WTC11 (cell line): Measurements from ENCODE around the gene ODAD3. TPM values are rescaled to one million over a fixed set of nuclear protein-coding genes. Genes with fewer than 3 reads are reported as not detected.

Experiments
- ATAC-seq: fragments of 200-7000 bp; cut with Tn5 transposase; 2 replicates; pipeline ENCODE4 v1.10.0; 2021; ENCODE audit warnings: mild to moderate bottlenecking, moderate library complexity
- CTCF ChIA-PET: fragments of 300-600 bp; sonication (Branson Sonifier 250); formaldehyde crosslinking; loops from one replicate; lab custom pipeline; 2021; ENCODE audit warnings: antibody characterized with exemption; lab: Charles Lee
- POLR2A ChIA-PET: fragments of 350-600 bp; sonication (Branson Sonifier 250); formaldehyde crosslinking; loops from one replicate; lab custom pipeline; 2021; ENCODE audit warnings: antibody characterized with exemption; lab: Charles Lee
- DNase-seq: peaks from one replicate; pipeline ENCODE4 v3.0.0; 2021; ENCODE audit warnings: low spot score
- H3K27ac Mint-ChIP-seq: 2 replicates; pipeline ENCODE4 v1.8.0; 2021; ENCODE audit warnings: mixed read lengths
- H3K27me3 Mint-ChIP-seq: 2 replicates; pipeline ENCODE4 v1.8.0; 2021; ENCODE audit warnings: low read depth, mild to moderate bottlenecking, moderate library complexity, mixed read lengths
- H3K36me3 Mint-ChIP-seq: 2 replicates; pipeline ENCODE4 v1.8.0; 2021; ENCODE audit warnings: mixed read lengths
- H3K4me1 Mint-ChIP-seq: 2 replicates; pipeline ENCODE4 v1.8.0; 2022; ENCODE audit warnings: mixed read lengths
- H3K4me3 Mint-ChIP-seq: 2 replicates; pipeline ENCODE4 v1.8.0; 2021; ENCODE audit warnings: mild to moderate bottlenecking, moderate library complexity, mixed read lengths
- H3K9me3 Mint-ChIP-seq: 2 replicates; pipeline ENCODE4 v1.8.0; 2021; ENCODE audit warnings: mixed read lengths
- ATF1 ChIP-seq: sonication (generic); formaldehyde crosslinking; IDR thresholded peaks from 2 replicates; pipeline ENCODE4 v1.8.1; 2023; ENCODE audit warnings: mild to moderate bottlenecking, moderate library complexity, missing genetic modification reagents
- CREM ChIP-seq: sonication (generic); formaldehyde crosslinking; IDR thresholded peaks from 2 replicates; pipeline ENCODE4 v1.8.1; 2022; ENCODE audit warnings: mild to moderate bottlenecking, missing genetic modification reagents, moderate library complexity
- EMX1 ChIP-seq: fragments of 250-450 bp; sonication (Bioruptor Pico); IDR thresholded peaks from 2 replicates; pipeline ENCODE4 v1.8.0; 2021; ENCODE audit warnings: mild to moderate bottlenecking
- ETV6 ChIP-seq: sonication (generic); formaldehyde crosslinking; IDR thresholded peaks from 2 replicates; pipeline ENCODE4 v1.8.1; 2022; ENCODE audit warnings: mild to moderate bottlenecking, missing genetic modification reagents
- FOXP1 ChIP-seq: sonication (generic); formaldehyde crosslinking; IDR thresholded peaks from 2 replicates; pipeline ENCODE4 v1.8.0; 2022; ENCODE audit warnings: missing genetic modification reagents, mild to moderate bottlenecking, moderate library complexity, borderline replicate concordance
- JUN ChIP-seq: sonication (generic); formaldehyde crosslinking; IDR thresholded peaks from 2 replicates; pipeline ENCODE4 v1.8.0; 2023; ENCODE audit warnings: mild to moderate bottlenecking, missing genetic modification reagents
- MXD4 ChIP-seq: fragments of 250-450 bp; sonication (Bioruptor Pico); IDR thresholded peaks from 2 replicates; pipeline ENCODE4 v1.8.0; 2021; ENCODE audit warnings: mild to moderate bottlenecking, moderate library complexity, borderline replicate concordance
- MYBL2 ChIP-seq: sonication (generic); formaldehyde crosslinking; IDR thresholded peaks from 2 replicates; pipeline ENCODE4 v1.8.1; 2023; ENCODE audit warnings: mild to moderate bottlenecking, moderate library complexity, missing genetic modification reagents
- NFATC4 ChIP-seq: fragments of 250-450 bp; sonication (Bioruptor Pico); IDR thresholded peaks from 2 replicates; pipeline ENCODE4 v1.9.0; 2021; ENCODE audit warnings: mild to moderate bottlenecking
- NFE2L1 ChIP-seq: sonication (generic); formaldehyde crosslinking; IDR thresholded peaks from 2 replicates; pipeline ENCODE4 v1.8.1; 2023; ENCODE audit warnings: missing genetic modification reagents
- NFYB ChIP-seq: sonication (generic); formaldehyde crosslinking; conservative IDR thresholded peaks from 2 replicates; pipeline ENCODE4 v1.8.0; 2022; ENCODE audit warnings: low read depth, missing genetic modification reagents
- PRRX2 ChIP-seq: fragments of 250-450 bp; sonication (Bioruptor Pico); IDR thresholded peaks from 2 replicates; pipeline ENCODE4 v1.8.0; 2021; ENCODE audit warnings: mild to moderate bottlenecking
- SOX15 ChIP-seq: fragments of 250-450 bp; sonication (Bioruptor Pico); IDR thresholded peaks from 2 replicates; pipeline ENCODE4 v1.9.0; 2021; ENCODE audit warnings: mild to moderate bottlenecking
- TEAD1 ChIP-seq: sonication (generic); formaldehyde crosslinking; IDR thresholded peaks from 2 replicates; pipeline ENCODE4 v1.8.0; 2022; ENCODE audit warnings: mild to moderate bottlenecking, missing genetic modification reagents
- ZBTB21 ChIP-seq: sonication (generic); formaldehyde crosslinking; IDR thresholded peaks from 2 replicates; pipeline ENCODE4 v1.8.1; 2023; ENCODE audit warnings: mild to moderate bottlenecking, missing genetic modification reagents, borderline replicate concordance
- ZNF219 ChIP-seq: sonication (generic); formaldehyde crosslinking; IDR thresholded peaks from 2 replicates; pipeline ENCODE4 v1.8.0; 2023; ENCODE audit warnings: missing genetic modification reagents, mild to moderate bottlenecking, borderline replicate concordance
- total RNA-seq: library from RNA; stranded (reverse); gene quantifications from 3 replicates; pipeline ENCODE4 v1.2.3, GENCODE V29; 2021
- TF ChIP-seq, protein P1 (sequence below): fragments of 250-450 bp; sonication (Bioruptor Pico); conservative IDR thresholded peaks from 2 replicates; pipeline ENCODE4 v1.9.0; 2021; ENCODE audit warnings: mild to moderate bottlenecking
- TF ChIP-seq, protein P2 (sequence below): sonication (generic); formaldehyde crosslinking; IDR thresholded peaks from 2 replicates; pipeline ENCODE4 v1.8.1; 2023; ENCODE audit warnings: mild to moderate bottlenecking, moderate library complexity, missing genetic modification reagents
- TF ChIP-seq, protein P3 (sequence below): sonication (generic); formaldehyde crosslinking; IDR thresholded peaks from 2 replicates; pipeline ENCODE4 v1.8.0; 2022; ENCODE audit warnings: mild to moderate bottlenecking, missing genetic modification reagents
- TF ChIP-seq, protein P4 (sequence below): sonication (generic); formaldehyde crosslinking; IDR thresholded peaks from 2 replicates; pipeline ENCODE4 v1.8.1; 2022; ENCODE audit warnings: low read depth, missing genetic modification reagents, borderline replicate concordance
- TF ChIP-seq, protein P5 (sequence below): sonication (generic); formaldehyde crosslinking; IDR thresholded peaks from 2 replicates; pipeline ENCODE4 v1.8.1; 2023; ENCODE audit warnings: mild to moderate bottlenecking, missing genetic modification reagents, moderate library complexity

Gene ODAD3
- total RNA-seq, 1 experiment from 2014 or later: 4.1 TPM

DNA sequence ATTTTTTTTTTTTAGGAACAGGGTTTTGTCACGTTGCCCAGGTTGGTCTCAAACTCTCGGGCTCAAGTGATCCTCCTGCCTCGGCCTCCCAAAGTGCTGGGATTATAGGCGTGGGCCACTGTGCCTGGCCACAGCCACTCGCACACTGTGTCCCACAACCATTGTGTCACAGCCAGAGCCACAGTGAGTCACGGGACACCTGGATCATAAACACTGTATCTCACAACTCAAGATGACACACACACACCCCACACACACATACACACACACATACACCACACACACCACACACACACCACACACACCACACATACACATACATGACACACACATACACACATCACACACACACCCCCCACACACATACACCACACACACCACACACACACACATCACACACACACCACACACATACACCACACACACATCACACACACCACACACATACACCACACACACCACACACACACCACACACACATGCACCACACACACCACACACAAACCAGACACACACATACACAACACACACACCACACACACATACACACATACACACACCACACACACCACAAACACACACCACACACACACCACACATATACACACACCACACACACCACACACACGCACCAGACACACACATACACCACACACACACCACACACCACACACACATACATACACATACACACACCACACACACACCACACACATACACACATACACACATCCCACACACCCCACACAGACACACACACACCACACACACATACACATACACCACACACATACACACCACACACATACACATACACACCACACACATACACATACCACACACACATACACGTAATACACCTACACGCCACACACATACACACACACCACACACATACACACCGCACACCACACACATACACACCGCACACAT, 29.7 kb upstream of the ODAD3 start:
- Mint-ChIP-seq H3K4me3 (no peak overlapping the region), H3K36me3 (no peaks in the 10 kb centered on the region), H3K9me3 (no peaks in the 10 kb centered on the region), H3K4me1 (peaks cover 12% of the 10 kb centered on the region; the same call in 1 of the 2 replicates), H3K27me3 (no peaks in the 10 kb centered on the region), H3K27ac (no peak overlapping the region)
- POLR2A ChIA-PET: no interaction called here
- TF ChIP-seq CREM (CRISPR knock-in tag): no peak
- TF ChIP-seq, protein P1, sequence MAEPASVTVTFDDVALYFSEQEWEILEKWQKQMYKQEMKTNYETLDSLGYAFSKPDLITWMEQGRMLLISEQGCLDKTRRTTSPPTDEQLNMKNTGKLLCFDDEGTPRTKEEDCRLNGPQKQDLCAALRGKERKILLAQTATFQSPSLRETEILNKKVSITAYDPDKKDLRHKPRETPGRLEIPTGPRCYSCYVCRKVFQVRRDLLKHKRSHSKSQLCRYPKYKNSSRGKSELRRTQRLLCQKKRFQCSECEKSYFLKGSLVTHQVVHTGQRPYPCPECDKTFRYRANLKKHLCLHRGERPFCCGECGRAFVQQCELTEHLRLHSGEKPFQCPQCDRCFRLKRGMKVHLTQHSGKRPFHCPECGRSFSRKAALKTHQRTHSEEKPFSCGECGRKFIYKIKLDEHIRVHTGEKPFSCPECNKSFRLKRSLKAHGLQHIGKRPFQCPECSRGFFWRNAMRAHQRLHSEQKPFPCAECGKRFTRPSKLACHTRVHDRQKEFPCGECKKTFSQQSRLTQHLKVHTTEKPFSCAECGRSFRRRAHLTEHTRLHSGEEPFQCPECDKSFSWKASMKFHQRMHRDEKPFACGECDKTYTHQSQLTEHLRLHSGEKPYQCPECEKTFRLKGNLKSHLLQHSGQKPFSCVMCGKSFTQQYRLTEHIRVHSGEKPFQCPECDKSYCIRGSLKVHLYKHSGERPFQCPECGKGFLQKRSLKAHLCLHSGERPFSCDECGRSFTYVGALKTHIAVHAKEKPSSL (CRISPR knock-in tag): no peak
- no peak for TF ChIP-seq NFATC4
- no peak for TF ChIP-seq NFE2L1 (CRISPR knock-in tag)
- no peak for TF ChIP-seq ATF1
- TF ChIP-seq, protein P2, sequence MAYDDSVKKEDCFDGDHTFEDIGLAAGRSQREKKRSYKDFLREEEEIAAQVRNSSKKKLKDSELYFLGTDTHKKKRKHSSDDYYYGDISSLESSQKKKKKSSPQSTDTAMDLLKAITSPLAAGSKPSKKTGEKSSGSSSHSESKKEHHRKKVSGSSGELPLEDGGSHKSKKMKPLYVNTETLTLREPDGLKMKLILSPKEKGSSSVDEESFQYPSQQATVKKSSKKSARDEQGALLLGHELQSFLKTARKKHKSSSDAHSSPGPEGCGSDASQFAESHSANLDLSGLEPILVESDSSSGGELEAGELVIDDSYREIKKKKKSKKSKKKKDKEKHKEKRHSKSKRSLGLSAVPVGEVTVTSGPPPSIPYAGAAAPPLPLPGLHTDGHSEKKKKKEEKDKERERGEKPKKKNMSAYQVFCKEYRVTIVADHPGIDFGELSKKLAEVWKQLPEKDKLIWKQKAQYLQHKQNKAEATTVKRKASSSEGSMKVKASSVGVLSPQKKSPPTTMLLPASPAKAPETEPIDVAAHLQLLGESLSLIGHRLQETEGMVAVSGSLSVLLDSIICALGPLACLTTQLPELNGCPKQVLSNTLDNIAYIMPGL (CRISPR knock-in tag): no peak
- TF ChIP-seq FOXP1 (CRISPR knock-in tag): no peak
- no peak for TF ChIP-seq JUN
- no peak for TF ChIP-seq MYBL2 (CRISPR knock-in tag)
- TF ChIP-seq, protein P3, sequence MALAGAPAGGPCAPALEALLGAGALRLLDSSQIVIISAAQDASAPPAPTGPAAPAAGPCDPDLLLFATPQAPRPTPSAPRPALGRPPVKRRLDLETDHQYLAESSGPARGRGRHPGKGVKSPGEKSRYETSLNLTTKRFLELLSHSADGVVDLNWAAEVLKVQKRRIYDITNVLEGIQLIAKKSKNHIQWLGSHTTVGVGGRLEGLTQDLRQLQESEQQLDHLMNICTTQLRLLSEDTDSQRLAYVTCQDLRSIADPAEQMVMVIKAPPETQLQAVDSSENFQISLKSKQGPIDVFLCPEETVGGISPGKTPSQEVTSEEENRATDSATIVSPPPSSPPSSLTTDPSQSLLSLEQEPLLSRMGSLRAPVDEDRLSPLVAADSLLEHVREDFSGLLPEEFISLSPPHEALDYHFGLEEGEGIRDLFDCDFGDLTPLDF (CRISPR knock-in tag): no peak
- TF ChIP-seq, protein P4, sequence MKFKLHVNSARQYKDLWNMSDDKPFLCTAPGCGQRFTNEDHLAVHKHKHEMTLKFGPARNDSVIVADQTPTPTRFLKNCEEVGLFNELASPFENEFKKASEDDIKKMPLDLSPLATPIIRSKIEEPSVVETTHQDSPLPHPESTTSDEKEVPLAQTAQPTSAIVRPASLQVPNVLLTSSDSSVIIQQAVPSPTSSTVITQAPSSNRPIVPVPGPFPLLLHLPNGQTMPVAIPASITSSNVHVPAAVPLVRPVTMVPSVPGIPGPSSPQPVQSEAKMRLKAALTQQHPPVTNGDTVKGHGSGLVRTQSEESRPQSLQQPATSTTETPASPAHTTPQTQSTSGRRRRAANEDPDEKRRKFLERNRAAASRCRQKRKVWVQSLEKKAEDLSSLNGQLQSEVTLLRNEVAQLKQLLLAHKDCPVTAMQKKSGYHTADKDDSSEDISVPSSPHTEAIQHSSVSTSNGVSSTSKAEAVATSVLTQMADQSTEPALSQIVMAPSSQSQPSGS (CRISPR knock-in tag): no peak
- TF ChIP-seq MXD4: no peak
- TF ChIP-seq NFYB (CRISPR knock-in tag): no peak
- no peak for TF ChIP-seq EMX1 (CRISPR knock-in tag)
- TF ChIP-seq, protein P5, sequence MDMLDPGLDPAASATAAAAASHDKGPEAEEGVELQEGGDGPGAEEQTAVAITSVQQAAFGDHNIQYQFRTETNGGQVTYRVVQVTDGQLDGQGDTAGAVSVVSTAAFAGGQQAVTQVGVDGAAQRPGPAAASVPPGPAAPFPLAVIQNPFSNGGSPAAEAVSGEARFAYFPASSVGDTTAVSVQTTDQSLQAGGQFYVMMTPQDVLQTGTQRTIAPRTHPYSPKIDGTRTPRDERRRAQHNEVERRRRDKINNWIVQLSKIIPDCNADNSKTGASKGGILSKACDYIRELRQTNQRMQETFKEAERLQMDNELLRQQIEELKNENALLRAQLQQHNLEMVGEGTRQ (CRISPR knock-in tag): no peak
- CTCF ChIA-PET: interaction anchor here (0.6 kb wide), 2 partner anchors 171 to 1328 kb away, joined by 3 read pairs; no protein-coding TSS in a partner anchor
- DNase-seq: no peak
- no peak for ATAC-seq

DNA sequence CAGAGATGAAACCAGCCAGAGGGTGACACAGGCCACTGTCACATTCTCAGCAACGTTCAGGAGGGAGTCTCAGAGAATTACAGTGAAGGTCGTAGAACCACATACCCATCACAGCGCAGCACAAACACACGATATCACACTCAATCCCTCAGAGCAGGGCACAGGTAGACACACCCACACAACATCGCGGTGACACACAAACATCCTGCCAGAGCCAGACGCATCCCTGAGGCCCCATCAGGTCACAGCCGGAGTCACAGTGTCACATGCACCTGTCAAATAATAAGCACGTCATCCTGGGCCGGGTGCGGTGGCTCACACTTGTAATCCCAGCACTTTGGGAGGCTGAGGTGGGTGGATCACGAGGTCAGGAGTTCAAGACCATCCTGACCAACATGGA, 28.5 kb upstream of the ODAD3 start:
- no peaks in the 10 kb centered on the region for H3K27me3 Mint-ChIP-seq
- no peak for ATAC-seq
- no peak overlapping the region for H3K4me3 Mint-ChIP-seq
- no peak overlapping the region for H3K27ac Mint-ChIP-seq
- TF ChIP-seq PRRX2 (CRISPR knock-in tag): no peak
- TF ChIP-seq ZBTB21 (CRISPR knock-in tag): no peak
- TF ChIP-seq ZNF219 (CRISPR knock-in tag): no peak
- TF ChIP-seq ETV6 (CRISPR knock-in tag): no peak
- TF ChIP-seq CREM (CRISPR knock-in tag): no peak
- TF ChIP-seq TEAD1: no peak
- no peak for TF ChIP-seq SOX15 (CRISPR knock-in tag)
- TF ChIP-seq, protein P1 (CRISPR knock-in tag): no peak
- H3K9me3 Mint-ChIP-seq: no peaks in the 10 kb centered on the region
- peaks cover 12% of the 10 kb centered on the region; the same call in 1 of the 2 replicates for H3K4me1 Mint-ChIP-seq
- ChIA-PET POLR2A (no interaction called here), CTCF (no interaction called here)
- H3K36me3 Mint-ChIP-seq: no peaks in the 10 kb centered on the region
- DNase-seq: no peak
